Measurements from ENCODE around the gene MSL3.

MSL3 gene

GRCh38 chrX:11757719-11758399, at the start of gene MSL3:
Gene MSL3, plus strand, starts transcription at chrX:11758237. Its CDS starts 27 bp downstream, at chrX:11758264.
- TF ChIP-seq L3MBTL2 (conservative IDR thresholded peaks at IDR 0.05) (peak; percentile 46; the same call in 1 of the 2 replicates), ELF4 (IDR thresholded peaks at IDR 0.05) (no peak)
- peak; percentile 63 for DNase-seq (ENCODE audit: extremely low spot score)
- ChIA-PET POLR2A (interaction anchor here (0.5 kb wide), 1 partner anchor 1272 kb away, joined by 3 read pairs; no protein-coding TSS in a partner anchor), CTCF (interaction anchor here (1.2 kb wide), 1 partner anchor 13 kb away, joined by 3 read pairs; no protein-coding TSS in a partner anchor)

- ChIA-PET CTCF (no interaction called here), POLR2A (no interaction called here)
- TF ChIP-seq FOXM1 (IDR thresholded peaks at IDR 0.05; ENCODE audit: borderline replicate concordance) (no peak), NFRKB (IDR thresholded peaks at IDR 0.05) (no peak), ELF4 (IDR thresholded peaks at IDR 0.05) (no peak), TARDBP (IDR thresholded peaks at IDR 0.05) (no peak), PKNOX1 (IDR thresholded peaks at IDR 0.05) (no peak), L3MBTL2 (conservative IDR thresholded peaks at IDR 0.05) (no peak), CTBP1 (IDR thresholded peaks at IDR 0.05; ENCODE audit: borderline replicate concordance) (no peak), FOXA1 (IDR thresholded peaks at IDR 0.05) (no peak), SP1 (IDR thresholded peaks at IDR 0.05) (no peak), SUZ12 (IDR thresholded peaks at IDR 0.05) (no peak), LEF1 (IDR thresholded peaks at IDR 0.05; ENCODE audit: borderline replicate concordance) (no peak), FOXK2 (IDR thresholded peaks at IDR 0.05) (no peak), BHLHE40 (IDR thresholded peaks at IDR 0.05; ENCODE audit: borderline replicate concordance) (no peak)
- no peak for DNase-seq (ENCODE audit: extremely low spot score)
These were observed 35.7 kb upstream of the MSL3 start for GRCh38 chrX:11722304-11722703.

- DNase-seq (ENCODE audit: extremely low spot score) = peak; percentile 45
- CTCF ChIA-PET = interaction anchor here (1.0 kb wide), 1 partner anchor 119 kb away, joined by 3 read pairs; no protein-coding TSS in a partner anchor
- TF ChIP-seq LEF1 (IDR thresholded peaks at IDR 0.05; ENCODE audit: borderline replicate concordance) (no peak), FOXK2 (IDR thresholded peaks at IDR 0.05) (no peak), CTBP1 (IDR thresholded peaks at IDR 0.05; ENCODE audit: borderline replicate concordance) (no peak), FOXA1 (IDR thresholded peaks at IDR 0.05) (no peak), L3MBTL2 (conservative IDR thresholded peaks at IDR 0.05) (no peak), SP1 (IDR thresholded peaks at IDR 0.05) (no peak), PKNOX1 (IDR thresholded peaks at IDR 0.05) (no peak), ELF4 (IDR thresholded peaks at IDR 0.05) (no peak), NFRKB (IDR thresholded peaks at IDR 0.05) (no peak), HDGF (IDR thresholded peaks at IDR 0.05; ENCODE audit: borderline replicate concordance) (no peak), FOXM1 (IDR thresholded peaks at IDR 0.05; ENCODE audit: borderline replicate concordance) (no peak), BHLHE40 (IDR thresholded peaks at IDR 0.05; ENCODE audit: borderline replicate concordance) (no peak), ZNF384 (IDR thresholded peaks at IDR 0.05) (no peak), TARDBP (IDR thresholded peaks at IDR 0.05) (no peak), ARNT (IDR thresholded peaks at IDR 0.05) (no peak)
- POLR2A ChIA-PET = no interaction called here
These were observed 33.7 kb upstream of the MSL3 start for GRCh38 chrX:11724122-11725017.

- CTCF ChIA-PET = no interaction called here
- TF ChIP-seq TARDBP (IDR thresholded peaks at IDR 0.05) = no peak
- TF ChIP-seq PKNOX1 (IDR thresholded peaks at IDR 0.05) = no peak
- no peak for TF ChIP-seq ELF4 (IDR thresholded peaks at IDR 0.05)
- TF ChIP-seq FOXM1 (IDR thresholded peaks at IDR 0.05; ENCODE audit: borderline replicate concordance) = no peak
- no peak for TF ChIP-seq SUZ12 (IDR thresholded peaks at IDR 0.05)
- TF ChIP-seq CTBP1 (IDR thresholded peaks at IDR 0.05; ENCODE audit: borderline replicate concordance) = no peak
- TF ChIP-seq BHLHE40 (IDR thresholded peaks at IDR 0.05; ENCODE audit: borderline replicate concordance) = no peak
- no peak for DNase-seq (ENCODE audit: extremely low spot score)
- POLR2A ChIA-PET = no interaction called here
These were observed 32.2 kb upstream of the MSL3 start for GRCh38 chrX:11725631-11726442.

- ChIA-PET CTCF (interaction anchor here (0.8 kb wide), 1 partner anchor 39 kb away, joined by 3 read pairs; no protein-coding TSS in a partner anchor), POLR2A (no interaction called here)
- no peak for TF ChIP-seq SP1 (IDR thresholded peaks at IDR 0.05)
- no peak for TF ChIP-seq FOXM1 (IDR thresholded peaks at IDR 0.05; ENCODE audit: borderline replicate concordance)
- no peak for TF ChIP-seq BHLHE40 (IDR thresholded peaks at IDR 0.05; ENCODE audit: borderline replicate concordance)
- no peak for TF ChIP-seq LEF1 (IDR thresholded peaks at IDR 0.05; ENCODE audit: borderline replicate concordance)
- no peak for TF ChIP-seq ZNF384 (IDR thresholded peaks at IDR 0.05)
- TF ChIP-seq NFRKB (IDR thresholded peaks at IDR 0.05) = no peak
- no peak for TF ChIP-seq TARDBP (IDR thresholded peaks at IDR 0.05)
- TF ChIP-seq PKNOX1 (IDR thresholded peaks at IDR 0.05) = no peak
- TF ChIP-seq ELF4 (IDR thresholded peaks at IDR 0.05) = no peak
- no peak for TF ChIP-seq L3MBTL2 (conservative IDR thresholded peaks at IDR 0.05)
- TF ChIP-seq CTBP1 (IDR thresholded peaks at IDR 0.05; ENCODE audit: borderline replicate concordance) = no peak
- no peak for TF ChIP-seq ARNT (IDR thresholded peaks at IDR 0.05)
- no peak for TF ChIP-seq SUZ12 (IDR thresholded peaks at IDR 0.05)
- no peak for TF ChIP-seq FOXK2 (IDR thresholded peaks at IDR 0.05)
- TF ChIP-seq FOXA1 (IDR thresholded peaks at IDR 0.05) = no peak
- TF ChIP-seq HDGF (IDR thresholded peaks at IDR 0.05; ENCODE audit: borderline replicate concordance) = no peak
- DNase-seq (ENCODE audit: extremely low spot score) = no peak
These were observed 29.5 kb upstream of the MSL3 start for GRCh38 chrX:11728556-11728955.

All from HEK293T (cell line).